ENCODE data around the gene SOWAHD.
"Not testable (repeated sequence)": the region's sequence is repeated elsewhere in the genome, so short reads cannot be mapped to it uniquely, and the experiment has no call there.

SOWAHD gene, protein sequence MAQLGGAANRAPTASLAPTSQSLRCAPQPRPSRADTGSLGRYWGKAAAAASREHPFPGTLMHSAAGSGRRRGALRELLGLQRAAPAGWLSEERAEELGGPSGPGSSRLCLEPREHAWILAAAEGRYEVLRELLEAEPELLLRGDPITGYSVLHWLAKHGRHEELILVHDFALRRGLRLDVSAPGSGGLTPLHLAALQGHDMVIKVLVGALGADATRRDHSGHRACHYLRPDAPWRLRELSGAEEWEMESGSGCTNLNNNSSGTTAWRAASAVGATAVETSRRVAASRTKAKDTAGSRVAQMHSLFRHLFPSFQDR

DNA sequence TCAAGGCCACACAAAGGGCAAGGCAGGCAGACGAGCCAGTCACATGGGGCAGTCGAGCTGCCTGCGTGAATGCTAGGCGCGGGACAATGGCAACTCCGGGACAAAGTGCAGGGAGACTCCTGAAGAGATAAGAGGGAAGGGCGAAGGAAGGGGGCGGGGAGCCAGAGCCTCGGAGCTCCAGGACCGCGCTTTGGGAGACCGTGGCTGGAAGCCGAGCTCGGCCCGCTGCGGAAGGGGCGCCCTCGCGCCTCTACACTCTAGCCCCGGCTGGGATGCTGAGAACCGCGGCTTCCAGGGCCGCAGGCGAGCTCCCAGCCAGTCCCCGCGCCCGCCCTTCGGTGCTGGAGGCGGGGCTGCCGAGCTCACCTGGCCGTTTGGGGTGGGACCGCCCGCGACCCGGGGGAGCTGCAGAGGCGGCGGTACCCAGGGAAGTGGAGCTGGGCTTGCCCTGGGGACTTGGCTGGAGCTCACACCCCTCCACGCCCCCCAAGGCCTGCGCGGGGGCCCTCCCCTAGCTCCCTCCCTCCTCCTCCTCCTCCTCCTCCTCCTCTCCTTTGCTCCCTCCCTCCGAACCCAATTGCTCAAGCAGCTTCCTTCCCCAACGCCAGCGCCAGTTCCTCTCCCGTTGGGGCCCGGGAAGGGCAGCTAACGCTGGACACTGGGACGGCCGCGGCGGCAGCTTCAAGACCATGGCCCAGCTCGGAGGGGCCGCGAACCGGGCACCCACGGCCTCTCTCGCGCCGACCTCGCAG, at the start of gene SOWAHD:
TSS of gene SOWAHD (plus strand) at position 610 of the 752 bp plus-strand sequence. CDS start at position 690, 80 bp downstream.
- DNase-seq = peak; percentile 69

DNA sequence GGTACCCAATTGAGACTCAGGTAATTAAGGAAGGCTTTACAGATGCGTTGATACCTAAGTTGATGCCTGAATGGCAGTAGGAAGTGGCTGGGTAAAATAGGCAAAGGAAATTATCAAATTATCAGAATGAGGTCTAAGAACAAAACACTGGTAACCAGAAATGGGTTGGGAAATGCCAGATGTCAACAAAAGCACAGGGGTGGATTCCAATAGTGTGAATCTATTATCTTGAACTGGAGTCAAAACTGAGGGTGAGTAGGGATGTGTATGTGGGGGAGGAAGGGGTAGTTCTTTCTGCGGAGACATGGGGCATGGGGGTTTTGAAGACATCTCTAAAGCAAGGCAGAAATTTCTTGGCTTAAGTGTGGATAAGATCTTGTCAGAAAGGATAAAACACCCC, 49.5 kb upstream of the SOWAHD start:
- no peak for DNase-seq

DNA sequence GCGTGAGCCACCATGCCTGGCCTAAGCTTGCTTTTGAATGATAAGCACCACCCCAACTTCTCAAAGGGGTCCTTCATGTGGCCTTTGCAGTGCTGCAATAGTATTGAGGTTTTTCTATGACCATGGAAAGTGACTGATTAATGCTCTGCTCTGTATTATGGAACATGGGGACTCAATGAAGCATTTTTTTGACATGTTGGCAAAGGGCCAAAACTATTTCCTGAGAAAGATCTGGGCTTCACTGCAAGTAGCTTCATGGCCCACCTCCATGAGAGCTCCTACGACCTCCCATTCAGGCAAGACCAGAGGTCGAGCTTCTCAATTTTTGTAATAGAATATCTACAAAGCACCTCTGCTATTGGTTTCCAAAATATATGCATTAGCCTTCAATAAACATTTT, 48.8 kb upstream of the SOWAHD start:
- DNase-seq = no peak

DNA sequence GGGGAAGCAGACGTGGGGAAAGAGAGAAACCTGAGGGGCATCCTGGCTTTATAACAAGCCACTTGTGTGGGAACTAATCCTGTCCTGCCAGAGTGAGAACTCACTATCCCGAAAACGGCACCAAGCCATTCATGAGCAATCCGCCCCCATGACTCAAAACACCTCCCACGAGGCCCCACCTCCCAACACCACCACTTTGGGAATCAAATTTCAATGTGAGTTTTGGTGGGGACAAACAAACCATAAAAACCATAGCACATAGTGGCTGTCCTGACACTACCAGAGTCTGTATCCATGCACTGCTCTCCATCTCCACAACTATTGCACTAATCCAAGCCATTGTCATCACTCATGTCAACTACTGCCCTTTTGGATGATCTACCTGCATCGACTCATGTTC, 36.9 kb upstream of the SOWAHD start:
- DNase-seq = no peak

DNA sequence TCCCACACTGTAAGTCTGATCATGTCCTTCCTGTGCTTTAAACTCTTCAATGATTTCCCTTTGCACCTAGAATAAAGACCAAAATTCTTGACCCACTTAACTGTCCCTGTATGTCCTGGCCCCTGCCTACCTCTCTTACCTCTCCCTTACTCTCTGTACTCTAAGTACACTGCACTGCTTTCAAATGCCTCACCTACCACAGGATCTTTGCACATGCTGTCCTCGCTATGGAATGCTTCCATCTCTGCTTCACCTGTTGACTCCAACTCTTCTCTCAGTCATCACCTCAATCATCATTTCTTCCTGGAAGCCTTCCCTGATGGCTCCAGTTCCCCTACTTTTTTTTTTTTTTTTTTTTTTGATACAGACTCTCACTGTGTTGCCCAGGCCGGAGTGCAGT, 36.5 kb upstream of the SOWAHD start:
- DNase-seq = no peak

DNA sequence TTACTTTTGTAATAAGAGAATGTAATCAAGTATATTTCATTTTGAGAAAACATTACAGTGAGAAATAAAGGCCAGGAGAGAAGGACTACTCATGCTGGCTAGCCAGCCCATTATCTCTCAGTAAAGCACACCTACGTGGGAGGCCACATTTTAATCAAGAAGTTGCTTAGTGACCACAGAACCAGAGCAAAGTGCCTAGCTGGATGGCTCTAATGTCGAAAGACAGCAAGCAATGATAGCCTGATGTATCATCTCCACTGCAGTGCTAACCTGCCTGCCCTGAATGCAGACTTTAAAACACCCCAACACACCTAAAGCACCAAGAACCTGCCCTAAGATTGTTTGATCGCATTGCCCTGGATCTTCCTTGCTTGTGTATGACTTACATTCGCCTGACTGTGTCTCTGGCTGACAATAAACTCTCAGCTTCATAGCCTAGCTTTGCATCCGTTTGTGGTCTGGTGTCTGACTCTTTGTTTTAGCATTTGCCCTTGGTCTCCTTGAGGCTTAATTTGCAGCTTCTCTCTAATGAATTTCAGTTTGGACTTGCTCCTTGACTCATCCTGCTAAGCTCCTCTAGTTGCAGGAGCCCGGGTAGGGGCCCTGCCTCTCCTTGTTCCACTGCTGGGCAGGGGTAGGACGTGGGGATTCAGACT, 31.4 kb upstream of the SOWAHD start:
- no peak for DNase-seq

DNA sequence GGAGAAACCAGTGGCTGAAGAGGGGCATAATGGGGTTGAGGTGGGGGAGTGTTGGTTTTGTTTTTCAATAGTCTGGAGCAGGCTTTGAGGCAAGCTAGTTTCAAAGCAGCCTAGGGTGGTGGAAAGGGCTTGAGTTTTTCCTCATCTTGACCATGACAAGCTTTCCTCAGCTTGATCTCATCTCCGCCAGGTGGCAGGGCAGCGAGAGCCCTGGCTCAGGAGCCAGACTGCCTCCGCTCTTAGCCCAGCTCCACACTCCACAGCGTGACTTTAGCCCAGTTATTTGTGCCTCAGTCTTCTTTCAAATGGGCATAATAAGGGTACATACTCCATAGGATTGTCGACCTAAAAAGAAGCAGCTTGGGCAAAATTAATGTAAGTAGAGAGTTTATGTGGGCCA, 29.9 kb upstream of the SOWAHD start:
- no peak for DNase-seq

DNA sequence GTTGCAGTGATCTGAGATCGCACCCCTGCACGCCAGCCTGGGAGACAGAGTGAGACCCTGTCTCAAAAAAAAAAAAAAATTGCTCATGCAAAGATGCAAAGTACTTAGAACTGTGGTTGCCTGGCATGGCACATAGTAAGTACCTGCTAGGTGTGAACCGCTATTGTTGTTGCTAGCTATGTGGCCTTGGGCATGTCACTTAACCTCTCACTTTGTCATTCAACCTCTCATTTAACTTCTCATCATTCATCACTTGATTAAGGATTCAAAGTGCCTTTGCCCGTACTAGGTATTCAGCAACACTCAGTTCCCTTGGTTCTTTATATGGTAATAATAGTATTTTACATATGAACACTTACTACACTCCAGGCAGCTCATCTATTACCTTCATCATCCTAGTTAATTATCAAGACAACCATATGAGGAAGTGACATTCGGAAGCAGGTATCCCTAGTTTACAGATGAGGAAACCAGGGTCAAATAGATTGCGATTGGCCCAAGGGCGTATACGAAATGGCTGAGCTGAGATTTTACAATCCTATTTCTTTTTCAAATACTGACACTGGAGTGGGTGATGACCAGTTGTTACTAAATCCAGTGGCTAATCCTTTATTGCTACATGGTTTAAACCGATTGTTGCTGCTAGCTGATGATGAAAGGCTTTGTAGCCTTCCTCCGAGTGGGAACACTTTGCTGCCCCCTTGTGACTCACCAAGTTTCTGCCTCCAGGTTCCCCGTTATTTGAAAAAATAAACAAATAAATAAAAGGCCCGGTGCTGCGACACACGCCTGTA, 28.8 kb upstream of the SOWAHD start:
- DNase-seq = peak; percentile 67

DNA sequence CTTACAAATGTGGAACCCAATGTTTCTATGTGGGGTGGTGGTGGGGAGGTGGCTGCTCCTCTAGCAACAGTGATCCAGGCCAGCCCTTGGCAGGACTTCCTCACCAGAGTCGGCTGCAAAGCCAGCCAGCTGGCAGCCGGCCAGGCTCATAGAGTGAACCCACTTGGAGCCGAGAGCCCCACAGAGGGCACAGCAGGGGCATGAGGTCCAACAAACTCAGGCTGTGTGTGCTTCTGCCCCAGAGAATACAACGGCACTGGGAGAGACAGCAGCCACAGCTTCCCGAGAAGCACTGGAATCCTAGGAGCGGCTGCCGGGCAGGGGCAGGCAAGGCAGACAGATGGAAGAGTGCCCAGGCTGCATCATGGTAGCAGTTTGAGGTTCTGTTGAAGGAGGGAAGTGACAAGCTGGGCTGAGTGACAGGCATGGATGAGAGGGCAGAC, 23.5 kb upstream of the SOWAHD start:
- peak; percentile 88 for DNase-seq

DNA sequence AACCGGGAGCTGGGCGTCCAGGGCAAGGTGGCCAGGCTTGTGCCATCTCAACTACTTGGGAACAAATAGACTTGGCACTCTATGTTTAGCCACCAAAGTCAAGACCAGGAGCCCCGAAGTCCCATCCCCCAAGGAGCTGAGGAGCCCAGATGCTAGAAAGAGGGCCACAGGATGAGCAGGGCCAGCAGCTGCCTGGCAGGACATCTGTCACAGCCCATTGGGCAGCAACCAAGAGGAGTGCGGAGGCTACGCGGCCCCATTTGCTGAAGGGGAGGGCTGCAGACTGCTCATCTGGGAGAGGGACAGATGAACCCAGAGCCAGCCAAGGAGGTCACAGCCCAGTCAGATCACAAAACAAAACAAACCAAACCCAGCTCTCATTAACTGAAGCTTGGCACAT, 22.9 kb upstream of the SOWAHD start:
- DNase-seq = peak; percentile 91

DNA sequence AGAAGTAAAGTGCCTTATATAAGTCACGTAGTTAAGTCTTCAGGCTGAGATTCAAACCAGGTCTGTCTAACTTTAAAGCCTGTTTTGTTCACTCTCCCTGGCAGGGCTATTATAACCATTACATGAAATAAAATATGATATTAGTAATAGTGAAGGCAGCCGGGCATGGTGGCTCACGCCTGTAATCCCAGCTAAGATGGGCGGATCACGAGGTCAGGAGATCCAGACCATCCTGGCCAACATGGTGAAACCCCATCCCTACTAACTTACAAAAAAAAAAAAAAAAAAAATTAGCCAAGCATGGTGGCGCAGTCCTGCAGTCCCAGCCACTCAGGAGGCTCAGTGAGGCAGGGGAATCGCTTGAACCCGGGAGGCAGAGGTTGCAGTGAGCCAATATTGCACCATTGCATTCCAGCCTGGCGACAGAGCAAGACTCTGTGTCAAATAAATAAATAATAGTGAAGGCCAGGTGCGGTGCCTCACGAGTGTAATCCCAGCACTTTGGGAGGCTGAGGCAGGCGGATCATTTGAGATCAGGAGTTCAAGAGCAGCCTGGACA, 22.1 kb upstream of the SOWAHD start:
- peak; percentile 15 for DNase-seq

DNA sequence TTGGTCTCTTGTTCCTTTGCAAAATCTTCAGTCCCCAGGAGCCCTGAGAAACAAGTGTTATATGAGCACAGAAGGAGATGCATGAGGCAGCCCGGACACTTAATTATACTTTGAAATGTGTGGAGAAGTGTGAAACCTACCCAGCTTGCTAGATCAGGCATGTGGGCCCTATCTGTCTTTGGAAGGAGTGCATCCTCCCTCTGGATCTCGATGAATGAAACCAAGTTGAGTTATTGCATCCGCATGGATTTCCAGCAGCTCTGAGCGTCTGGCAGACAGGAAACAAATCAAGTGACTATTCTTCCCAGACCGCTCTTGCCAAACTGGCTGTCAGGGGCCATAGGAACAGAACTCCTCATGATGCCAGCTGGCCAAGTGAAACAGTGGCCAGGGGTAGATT, 19.6 kb upstream of the SOWAHD start:
- DNase-seq = no peak

DNA sequence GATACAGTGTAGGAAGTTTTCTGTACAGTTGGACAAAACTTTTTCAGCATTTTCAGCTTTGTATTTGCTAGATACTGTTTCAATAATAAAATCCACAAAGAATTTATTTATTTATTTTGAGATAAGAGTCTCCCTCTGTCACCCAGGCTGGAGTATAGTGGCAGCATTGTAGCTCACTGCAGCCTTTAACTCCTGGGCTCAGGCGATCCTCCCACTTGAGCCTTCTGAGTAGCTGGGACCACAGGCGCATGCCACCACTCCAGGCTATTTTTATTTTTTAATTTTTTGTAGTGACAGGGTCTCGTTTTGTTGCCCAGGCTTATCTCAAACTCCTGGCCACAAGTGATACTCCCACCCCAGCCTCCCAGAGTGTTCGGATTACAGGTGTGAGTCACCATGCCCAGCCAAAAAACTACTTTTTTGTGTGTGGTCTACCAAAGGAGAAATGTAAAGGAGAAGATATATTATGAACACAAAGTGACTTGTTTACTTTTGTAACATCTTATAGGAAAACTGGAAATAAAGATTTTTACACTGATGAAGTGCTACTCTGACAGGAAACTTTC, 13.0 kb upstream of the SOWAHD start:
- DNase-seq = no peak

DNA sequence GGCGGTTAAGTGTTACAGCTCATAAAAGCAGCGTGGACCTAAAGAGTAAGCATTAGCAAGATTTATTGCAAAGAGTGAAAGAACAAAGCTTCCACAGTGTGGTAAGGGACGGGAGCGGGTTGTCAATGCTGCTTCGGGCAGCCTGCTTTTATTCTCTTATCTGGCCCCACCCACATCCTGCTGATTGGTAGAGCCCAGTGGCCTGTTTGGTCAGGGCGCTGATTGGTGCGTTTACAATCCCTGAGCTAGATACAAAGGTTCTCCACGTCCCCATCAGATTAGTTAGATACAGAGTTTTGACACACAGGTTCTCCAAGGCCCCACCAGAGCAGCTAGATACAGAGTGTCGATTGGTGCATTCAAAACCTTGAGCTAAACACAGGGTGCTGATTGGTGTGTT, 8.3 kb upstream of the SOWAHD start:
- DNase-seq = not testable (repeated sequence)

DNA sequence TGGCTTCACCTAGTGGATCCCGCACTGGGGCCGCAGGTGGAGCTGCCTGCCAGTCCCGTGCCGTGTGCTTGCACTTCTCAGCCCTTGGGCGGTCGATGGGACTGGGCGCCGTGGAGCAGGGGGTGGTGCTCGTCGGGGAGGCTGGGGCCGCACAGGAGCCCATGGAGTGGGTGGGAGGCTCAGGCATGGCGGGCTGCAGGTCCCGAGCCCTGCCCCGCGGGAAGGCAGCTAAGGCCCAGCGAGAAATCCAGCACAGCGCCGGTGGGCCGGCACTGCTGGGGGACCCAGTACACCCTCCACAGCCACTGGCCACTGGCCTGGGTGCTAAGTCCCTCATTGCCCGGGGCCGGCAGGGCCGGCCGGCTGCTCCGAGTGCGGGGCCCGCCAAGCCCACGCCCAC, 7.6 kb upstream of the SOWAHD start:
- not testable (repeated sequence) for DNase-seq

DNA sequence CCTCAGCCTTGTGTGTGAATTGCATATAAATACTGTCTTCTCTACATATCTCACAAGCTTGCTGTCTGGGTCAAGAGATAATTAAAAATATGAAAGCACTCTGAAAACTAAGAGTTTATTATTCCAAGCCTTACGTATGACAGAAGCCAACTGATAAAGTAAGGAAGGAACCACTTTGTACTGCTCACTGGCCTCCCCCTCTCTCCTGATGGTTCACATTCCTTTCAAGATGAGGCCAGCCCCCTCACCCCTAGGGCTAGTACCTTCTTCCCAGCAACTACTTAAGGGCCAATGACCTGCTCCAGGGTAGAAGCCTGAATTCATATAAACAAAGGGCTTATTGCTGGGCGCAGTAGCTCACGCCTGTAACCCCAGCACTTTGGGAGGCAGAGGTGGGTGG, 5.4 kb upstream of the SOWAHD start:
- DNase-seq = no peak

DNA sequence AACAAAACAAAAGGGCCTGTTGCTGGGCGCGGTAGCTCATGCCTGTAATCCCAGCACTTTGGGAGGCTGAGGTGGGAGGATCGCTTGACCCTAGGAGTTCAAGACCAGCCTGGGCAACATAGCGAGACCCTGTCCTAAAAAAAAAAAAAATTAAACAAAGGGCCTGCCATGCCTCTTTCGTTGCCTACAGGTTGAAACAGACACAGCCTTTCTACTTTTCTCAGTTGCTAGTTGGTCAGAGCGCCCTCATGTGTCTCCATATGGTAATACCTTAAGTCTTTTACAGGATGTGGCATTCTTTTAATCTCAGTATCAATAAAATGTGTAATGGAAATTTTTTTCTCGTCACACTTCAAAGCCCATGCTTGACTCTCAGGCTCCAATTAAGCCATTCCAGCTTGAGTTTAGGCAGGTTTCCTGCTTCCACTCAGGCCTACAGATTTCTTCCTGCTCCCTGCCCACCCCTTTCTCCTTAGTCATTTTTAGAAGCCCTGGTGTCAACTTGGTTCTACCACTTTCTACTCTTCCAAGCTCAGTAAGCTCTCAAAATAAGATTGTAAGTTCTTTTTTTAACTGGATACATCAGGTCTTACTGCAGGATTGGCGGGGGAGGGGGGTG, 4.6 kb upstream of the SOWAHD start:
- DNase-seq = peak; percentile 57

DNA sequence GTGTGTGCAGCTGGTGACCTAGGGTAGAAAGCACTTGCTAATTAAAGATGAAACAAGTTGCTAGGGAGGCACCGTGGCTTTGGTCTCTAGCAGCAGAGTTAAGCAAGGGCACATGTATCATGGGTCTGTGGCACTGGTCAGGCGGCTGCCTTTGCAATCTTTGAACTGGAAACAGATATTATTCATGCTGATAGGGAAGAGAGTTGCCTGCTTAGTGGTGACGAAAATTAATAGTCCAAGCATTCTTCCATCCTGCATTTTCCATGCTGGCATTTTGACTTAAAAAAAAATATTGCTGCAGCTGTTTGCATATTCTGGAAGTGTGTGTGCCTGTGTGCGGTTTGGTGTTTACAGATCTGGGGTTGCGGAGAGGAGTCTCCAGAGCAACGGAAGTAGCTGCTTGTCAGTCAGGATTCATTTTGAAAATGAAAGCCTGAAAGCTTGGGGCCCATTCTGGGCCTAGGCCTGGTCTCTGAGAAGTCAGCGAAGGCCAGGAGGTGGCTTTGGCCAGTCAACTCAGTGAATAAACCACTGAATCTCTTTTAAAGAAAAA, 2.3 kb upstream of the SOWAHD start:
- no peak for DNase-seq

DNA sequence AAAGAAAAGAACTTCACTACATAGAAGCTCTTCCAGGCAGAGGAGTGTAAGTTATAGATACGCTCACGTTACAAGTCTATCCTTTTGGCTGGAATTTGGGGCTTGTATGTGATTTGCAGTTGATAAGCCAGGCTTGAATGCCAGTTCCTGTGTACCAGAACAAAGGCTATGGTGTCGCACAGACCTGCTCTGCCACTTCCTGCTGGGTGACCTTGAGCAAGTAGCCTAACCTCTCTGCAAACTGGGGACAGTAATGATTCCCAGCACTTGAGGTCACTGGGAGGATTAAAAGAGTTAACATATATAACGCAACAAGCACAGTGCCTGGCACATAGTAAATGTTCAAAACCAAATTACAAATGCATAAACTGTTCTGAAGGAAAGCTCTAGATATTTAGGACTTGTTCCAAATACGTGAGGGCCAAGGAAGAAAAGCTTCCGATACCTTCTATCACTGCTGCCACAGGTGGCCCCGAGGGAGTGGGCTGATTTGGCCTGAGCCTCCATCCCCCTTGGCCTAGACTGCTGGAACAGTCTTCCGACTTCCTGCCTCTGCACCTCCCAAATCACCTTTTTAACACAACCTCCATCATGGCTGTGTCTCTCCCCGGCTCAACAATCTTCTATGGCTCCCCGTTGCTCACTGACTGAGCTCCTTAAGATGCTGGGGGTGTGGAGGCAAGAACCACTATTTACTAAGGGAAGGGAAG, 1.3 kb upstream of the SOWAHD start:
- no peak for DNase-seq

DNA sequence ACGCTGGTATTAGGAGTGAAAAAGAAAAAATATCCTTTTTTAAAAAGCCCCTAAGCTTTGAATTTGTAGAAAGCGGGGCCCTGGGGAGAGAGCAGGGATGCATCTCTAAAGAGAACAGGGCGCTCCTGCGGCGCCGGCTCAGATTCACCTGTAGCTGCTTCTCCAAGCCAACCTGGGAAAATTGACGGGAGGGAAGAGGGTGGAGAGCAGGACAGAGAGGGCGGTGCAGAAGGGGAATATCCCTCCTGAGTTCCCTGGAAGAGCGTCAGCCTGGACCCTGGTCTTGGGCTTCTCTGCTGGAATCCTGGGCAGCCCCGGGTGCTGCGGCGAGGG, 776 bp upstream of the SOWAHD start:
- peak; percentile 27 for DNase-seq

DNA sequence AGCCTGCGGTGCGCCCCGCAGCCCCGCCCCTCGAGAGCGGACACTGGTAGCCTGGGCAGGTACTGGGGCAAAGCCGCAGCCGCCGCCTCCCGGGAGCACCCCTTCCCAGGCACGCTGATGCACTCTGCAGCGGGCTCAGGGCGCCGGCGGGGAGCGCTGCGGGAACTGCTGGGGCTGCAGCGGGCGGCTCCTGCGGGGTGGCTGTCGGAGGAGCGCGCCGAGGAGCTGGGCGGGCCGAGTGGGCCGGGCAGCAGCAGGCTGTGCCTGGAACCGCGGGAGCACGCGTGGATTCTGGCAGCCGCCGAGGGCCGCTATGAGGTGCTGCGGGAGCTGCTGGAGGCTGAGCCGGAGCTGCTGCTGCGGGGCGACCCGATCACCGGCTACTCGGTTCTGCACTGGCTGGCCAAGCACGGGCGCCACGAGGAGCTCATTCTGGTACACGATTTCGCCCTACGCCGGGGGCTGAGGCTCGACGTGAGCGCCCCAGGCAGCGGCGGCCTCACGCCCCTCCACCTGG, 401 bp downstream of the SOWAHD start:
- DNase-seq = peak; percentile 61

Data from NCI-H69 (cell line).